Brain microvascular endothelial cell (primary cell): ENCODE results near the gene JAM2.

Experiments
- DNase-seq: peaks from one replicate; pipeline ENCODE4 v3.0.0-alpha.2; 2020
- H3K27ac ChIP-seq: fragments of 250-450 bp; sonication (Bioruptor Pico); 2 replicates; pipeline ENCODE4 v1.5.1; 2020; ENCODE audit warnings: mild to moderate bottlenecking, moderate library complexity
- H3K27me3 ChIP-seq: fragments of 250-450 bp; sonication (Bioruptor Pico); replicated peaks from 2 replicates; pipeline ENCODE4 v1.5.1; 2020; ENCODE audit warnings: mild to moderate bottlenecking
- H3K36me3 ChIP-seq: fragments of 250-450 bp; sonication (Bioruptor Pico); replicated peaks from 2 replicates; pipeline ENCODE4 v1.5.1; 2020; ENCODE audit warnings: mild to moderate bottlenecking
- H3K4me3 ChIP-seq: 2 replicates; pipeline ENCODE4 v1.5.1; 2011; ENCODE audit warnings: low read depth, mild to moderate bottlenecking, control low read depth, low read length, moderate library complexity
- in situ Hi-C: cut with HindIII; loops from 2 replicates; pipeline ENCODE4 v1.10.0; 2017; ENCODE audit warnings: low sequenced_read_pairs, low pct_ligation_motif_present
- TF ChIP-seq, protein P1 (sequence below): IDR thresholded peaks from 2 replicates; pipeline ENCODE4 v1.5.1; 2011; ENCODE audit warnings: low read depth, mild to moderate bottlenecking, moderate library complexity, low read length, control low read depth, inconsistent platforms; ENCODE audit errors: missing control alignments

JAM2 gene

DNA sequence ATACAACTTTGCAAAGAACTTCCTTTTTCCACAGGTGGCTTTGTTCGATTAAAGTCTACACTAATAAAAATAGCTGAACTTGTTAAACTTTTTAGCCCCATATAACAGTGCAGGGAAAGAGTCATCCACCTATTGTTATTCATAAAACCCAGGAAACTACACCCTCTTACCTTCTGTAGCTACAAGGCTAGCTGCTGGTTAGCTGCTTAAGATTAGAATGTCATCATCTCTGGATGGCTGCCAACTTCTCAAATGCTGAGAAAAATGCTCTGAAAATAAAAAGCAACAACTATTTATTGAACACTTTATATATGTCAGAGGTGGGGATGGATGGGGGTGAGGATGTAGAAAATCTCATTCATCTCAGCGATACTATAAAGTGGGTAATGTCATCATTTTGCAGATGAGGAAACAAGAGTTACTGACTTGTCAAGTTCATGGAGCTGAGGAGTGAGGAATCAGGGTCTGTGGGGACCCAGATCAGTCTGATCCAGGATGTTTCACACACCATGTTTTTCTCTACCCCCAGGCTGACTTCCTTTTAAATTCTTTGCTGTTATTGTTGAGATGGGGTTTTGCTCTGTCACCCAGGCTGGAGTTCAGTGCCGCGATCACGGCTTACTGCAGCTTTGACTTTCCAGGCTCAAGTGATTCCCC lies 78.6 kb downstream of the JAM2 start:
- Histone ChIP-seq H3K36me3 (peaks cover 4% of the 10 kb centered on the region), H3K27me3 (no peaks in the 10 kb centered on the region), H3K4me3 (no peak overlapping the region), H3K27ac (no peak overlapping the region)
- in situ Hi-C loops = no loop called here
- TF ChIP-seq, protein P1, sequence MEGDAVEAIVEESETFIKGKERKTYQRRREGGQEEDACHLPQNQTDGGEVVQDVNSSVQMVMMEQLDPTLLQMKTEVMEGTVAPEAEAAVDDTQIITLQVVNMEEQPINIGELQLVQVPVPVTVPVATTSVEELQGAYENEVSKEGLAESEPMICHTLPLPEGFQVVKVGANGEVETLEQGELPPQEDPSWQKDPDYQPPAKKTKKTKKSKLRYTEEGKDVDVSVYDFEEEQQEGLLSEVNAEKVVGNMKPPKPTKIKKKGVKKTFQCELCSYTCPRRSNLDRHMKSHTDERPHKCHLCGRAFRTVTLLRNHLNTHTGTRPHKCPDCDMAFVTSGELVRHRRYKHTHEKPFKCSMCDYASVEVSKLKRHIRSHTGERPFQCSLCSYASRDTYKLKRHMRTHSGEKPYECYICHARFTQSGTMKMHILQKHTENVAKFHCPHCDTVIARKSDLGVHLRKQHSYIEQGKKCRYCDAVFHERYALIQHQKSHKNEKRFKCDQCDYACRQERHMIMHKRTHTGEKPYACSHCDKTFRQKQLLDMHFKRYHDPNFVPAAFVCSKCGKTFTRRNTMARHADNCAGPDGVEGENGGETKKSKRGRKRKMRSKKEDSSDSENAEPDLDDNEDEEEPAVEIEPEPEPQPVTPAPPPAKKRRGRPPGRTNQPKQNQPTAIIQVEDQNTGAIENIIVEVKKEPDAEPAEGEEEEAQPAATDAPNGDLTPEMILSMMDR = no peak
- DNase-seq = peak; percentile 51

GRCh38 chr21:25721987-25722386 lies 82.9 kb downstream of the JAM2 start:
- Histone ChIP-seq H3K27ac (no peak overlapping the region), H3K4me3 (no peak overlapping the region), H3K27me3 (no peaks in the 10 kb centered on the region), H3K36me3 (peaks cover 28% of the 10 kb centered on the region)
- TF ChIP-seq, protein P1 = no peak
- DNase-seq = no peak
- in situ Hi-C loops = no loop called here

- peaks cover 35% of the 10 kb centered on the region for H3K36me3 ChIP-seq
- no peak overlapping the region for H3K4me3 ChIP-seq
- in situ Hi-C loops = no loop called here
- TF ChIP-seq, protein P1 = no peak
- H3K27me3 ChIP-seq = no peaks in the 10 kb centered on the region
- no peak overlapping the region for H3K27ac ChIP-seq
- no peak for DNase-seq
These were observed 83.6 kb downstream of the JAM2 start for GRCh38 chr21:25722631-25723030.

DNA sequence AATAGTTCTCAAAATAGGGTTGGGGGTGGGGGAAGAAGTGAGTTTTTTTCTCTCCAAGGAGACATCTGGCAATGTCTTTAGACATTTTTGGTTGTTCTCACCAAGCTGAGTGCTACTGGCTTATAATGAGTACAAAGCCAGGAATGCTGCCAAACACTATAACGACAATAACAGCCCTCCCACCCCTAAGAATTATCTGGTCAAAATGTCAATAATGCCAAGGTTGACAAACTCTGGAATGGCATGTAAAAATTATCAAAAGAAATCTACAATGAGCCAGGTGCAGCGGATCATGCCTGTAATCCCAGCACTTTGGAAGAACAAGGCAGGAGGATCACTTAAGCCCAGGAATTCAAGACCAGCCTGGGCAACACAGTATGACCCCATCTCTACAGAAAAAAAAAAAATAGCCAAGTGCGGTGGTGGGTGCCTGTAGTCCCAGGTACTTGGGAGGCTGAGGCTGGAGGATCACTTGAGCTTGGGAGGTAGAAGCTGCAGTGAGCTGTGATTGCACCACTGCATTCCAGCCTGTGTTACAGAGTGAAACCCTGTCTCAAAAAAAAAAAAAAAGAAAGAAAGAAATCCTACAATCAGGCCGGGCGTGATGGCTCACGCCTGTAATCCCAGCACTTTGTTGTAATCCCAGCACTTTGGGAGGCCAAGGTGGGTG lies 93.2 kb downstream of the JAM2 start:
- H3K27ac ChIP-seq = no peak overlapping the region
- TF ChIP-seq, protein P1 = no peak

DNA sequence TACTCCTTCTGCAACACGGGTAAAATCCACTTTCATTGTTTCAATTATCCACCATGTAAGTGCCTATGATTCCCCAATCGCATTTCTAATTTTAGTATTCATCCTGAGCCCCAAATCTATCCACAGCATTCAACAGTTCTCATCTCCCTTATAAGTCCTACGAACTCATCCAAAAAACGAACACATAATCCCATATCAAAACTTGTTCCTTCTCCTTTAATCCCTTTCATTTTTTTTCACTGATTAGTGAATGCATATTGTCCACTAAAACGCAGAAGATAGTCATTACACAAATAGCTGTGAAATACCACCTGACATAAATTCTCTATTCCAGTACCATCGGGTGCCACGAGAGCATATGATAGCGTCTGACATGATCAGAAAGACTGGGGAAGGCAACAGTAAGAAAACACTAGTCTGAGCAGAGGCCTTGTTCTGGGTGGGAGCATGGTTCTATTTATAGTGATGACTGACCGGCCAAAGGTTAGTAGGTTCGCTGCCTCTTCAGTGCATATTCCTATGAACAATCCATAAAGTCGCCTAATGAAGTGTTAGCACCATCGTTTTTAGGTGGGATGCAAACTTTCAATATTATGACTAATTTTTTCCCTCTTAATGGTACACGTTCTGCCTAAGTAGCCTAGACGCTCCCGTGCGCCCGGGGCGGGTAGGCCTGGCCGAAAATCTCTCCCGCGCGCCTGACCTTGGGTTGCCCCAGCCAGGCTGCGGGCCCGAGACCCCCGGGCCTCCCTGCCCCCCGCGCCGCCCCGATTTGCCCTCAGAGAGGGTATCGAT lies 95.0 kb downstream of the JAM2 start:
- DNase-seq = peak; percentile 39
- in situ Hi-C loops = no loop called here
- peak overlapping the region; percentile 98 for H3K27ac ChIP-seq

More for the DNA sequence above, 93.2 kb downstream of the JAM2 start:
- Histone ChIP-seq H3K27me3 (no peaks in the 10 kb centered on the region), H3K36me3 (peaks cover 16% of the 10 kb centered on the region), H3K4me3 (no peak overlapping the region)
- in situ Hi-C loops = no loop called here
- DNase-seq = no peak

More for the DNA sequence above, 95.0 kb downstream of the JAM2 start:
- H3K36me3 ChIP-seq = no peaks in the 10 kb centered on the region
- TF ChIP-seq, protein P1 = no peak
- H3K4me3 ChIP-seq = peak overlapping the region; percentile 98
- no peaks in the 10 kb centered on the region for H3K27me3 ChIP-seq
